ENCODE results near the gene MS4A4E.
A peak's percentile ranks its signal among the peaks of the same experiment; 100 is the strongest.
"Not testable (repeated sequence)": the region's sequence is repeated elsewhere in the genome, so short reads cannot be mapped to it uniquely, and the experiment has no call there.

The MS4A4E gene

GRCh38 chr11:60242740-60243239 lies at the start of gene MS4A4E:
MS4A4E (minus strand) TSS chr11:60243137; CDS start chr11:60230055, 13,082 bp downstream.
- no peak for DNase-seq

- DNase-seq, result no peak
Measured at GRCh38 chr11:60292145-60292544, 49.2 kb upstream of the MS4A4E start.

- DNase-seq, result no peak
Measured at GRCh38 chr11:60288531-60288930, 45.6 kb upstream of the MS4A4E start.

- DNase-seq, result not testable (repeated sequence)
Measured at GRCh38 chr11:60285411-60286126, 42.6 kb upstream of the MS4A4E start.

- DNase-seq, result no peak
Measured at GRCh38 chr11:60282286-60282685, 39.3 kb upstream of the MS4A4E start.

DNA sequence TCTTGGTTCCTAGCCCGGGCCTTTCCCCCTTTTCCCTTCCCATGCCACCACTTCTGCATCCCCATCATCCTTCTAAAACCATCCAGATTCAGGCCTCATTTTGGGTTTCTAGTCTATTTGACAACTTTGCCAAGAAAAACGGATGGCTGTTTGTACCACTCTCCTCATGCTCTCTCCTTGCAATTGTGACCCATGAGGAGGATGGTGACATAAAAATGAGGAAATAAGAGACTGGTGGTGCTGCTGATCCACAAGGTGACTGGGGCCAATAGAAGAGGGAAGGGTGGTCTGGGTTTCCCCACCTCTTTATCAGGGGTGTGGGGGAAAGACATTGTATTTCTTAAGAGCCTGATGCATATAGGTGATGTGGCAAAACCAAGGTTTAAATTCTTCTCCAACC lies 38.5 kb upstream of the MS4A4E start:
- no peak for DNase-seq

GRCh38 chr11:60280412-60280811 lies 37.5 kb upstream of the MS4A4E start, which contains the start of gene MS4A4A:
MS4A4A (plus strand) TSS chr11:60280666; CDS start chr11:60280676, 10 bp downstream.
- no peak for DNase-seq

- DNase-seq, result no peak
Measured at GRCh38 chr11:60274416-60274815, 31.5 kb upstream of the MS4A4E start.

DNA sequence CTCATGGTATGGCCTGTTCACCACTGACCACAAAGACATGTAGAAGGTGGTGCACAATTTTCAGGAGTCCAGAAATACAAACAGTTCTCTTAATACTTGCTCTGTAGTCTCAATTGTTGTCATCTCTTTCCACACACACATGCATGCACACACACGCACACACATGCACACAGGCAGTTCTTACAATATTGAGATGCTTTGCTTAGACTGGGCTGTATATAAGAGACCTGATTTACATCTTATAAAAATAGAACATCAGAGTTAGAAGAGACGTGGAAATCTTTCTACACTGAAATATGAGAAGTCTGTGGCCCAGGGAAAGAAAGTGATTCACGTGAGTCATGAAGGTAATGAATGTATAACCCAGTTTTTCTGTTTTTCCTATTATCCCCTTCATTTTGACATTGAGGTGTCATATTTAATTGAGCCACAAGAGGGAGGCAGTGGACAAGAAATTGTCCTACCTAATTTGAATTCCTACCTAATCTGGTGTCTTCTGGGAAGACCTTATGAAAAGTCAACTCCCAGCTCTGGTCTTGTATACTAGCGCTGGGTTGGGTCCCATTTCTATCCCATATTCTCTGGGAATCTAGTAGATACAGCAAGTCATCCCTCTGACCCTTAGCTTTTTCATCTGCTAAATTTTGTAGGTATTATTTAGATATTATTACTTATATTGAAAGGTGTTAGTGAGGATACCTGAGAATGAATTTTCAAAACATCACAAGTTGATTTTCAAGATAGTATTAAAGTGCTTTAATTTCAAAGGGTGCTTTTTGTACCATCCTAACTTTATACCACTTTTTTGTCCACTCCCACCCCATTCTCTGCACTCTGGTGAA lies 22.7 kb upstream of the MS4A4E start:
- no peak for DNase-seq

- no peak for DNase-seq
Measured at GRCh38 chr11:60264644-60265043, 21.7 kb upstream of the MS4A4E start.

- no peak for DNase-seq
Measured at GRCh38 chr11:60263402-60263801, 20.5 kb upstream of the MS4A4E start.

GRCh38 chr11:60261014-60261413 lies 18.1 kb upstream of the MS4A4E start:
- no peak for DNase-seq

DNA sequence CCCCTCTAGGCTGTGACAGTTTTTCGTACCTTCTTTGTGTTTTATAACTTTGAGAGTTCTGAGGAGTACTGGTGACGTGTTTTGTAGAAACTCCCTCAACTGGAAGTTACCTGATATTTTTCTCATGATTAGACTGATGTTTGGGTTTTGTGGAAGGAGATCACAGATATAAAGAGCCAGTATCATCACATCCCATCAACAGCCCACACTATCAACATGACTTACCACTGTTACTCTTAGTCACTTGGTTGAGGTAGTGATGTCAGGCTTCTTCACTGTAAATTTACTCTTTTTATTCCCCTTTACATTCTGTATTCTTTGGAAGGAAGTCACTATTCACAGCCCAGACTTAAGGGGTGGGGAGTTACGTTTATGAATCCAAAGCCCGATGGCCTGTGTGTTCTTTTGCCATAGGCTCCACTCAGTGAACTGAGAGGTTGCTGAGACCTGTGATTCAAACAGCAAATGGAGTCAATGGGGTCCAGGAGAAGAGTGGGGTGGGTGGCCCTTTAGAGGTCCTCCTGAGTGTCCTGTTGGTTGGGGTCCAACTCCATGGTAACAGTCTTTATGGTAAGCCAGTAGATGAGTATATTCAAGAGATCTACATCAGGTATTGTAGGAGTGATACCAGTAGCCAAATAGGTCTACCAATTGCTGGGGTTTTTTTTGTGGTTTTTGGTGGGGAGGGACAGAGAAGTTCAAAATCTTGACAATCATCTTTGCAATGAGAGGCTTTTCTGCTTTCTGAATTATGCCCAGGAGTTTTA lies 15.2 kb upstream of the MS4A4E start:
- no peak for DNase-seq

DNA sequence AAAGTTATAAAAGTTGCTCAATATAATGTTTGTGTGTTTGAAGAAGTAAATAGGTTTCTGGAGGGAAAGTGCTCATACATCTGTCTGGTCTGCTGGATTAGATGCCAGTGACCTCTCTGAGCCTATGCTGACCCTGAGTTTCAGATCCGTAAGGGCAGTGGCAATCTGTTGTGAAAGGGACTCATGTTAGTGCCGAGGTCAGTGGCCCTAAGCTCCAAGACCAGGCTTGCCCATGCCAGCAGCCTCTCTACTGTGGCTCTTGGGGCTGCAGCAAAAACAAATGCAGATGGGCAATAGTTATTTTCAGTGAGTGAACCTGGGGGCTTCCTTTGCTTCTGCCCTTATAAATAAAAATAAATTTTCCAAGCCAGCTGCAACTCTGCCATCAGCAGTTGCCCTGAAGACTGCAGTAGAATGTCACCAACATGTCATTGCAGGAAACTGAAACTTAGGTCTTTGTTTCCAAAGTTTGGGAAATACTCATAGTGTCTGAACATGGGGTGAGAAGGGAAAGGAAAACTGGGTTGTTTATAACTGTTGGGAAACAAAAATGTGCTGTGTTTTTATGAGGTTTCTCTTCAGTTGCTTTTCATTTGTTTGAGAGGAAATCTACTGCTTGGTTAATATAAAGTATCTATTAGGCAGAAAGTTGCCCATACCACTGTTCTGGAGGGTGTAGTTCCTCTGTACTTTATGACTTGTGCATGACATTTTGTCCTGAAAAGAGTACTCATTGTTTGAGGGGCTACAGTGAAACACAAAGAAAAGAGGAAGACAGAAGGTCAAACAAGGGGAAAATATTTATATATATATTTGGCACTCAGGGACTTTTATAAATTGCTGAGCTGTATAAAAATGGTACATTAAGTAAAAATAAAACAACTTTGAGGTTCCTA lies 9.5 kb upstream of the MS4A4E start:
- DNase-seq, result no peak

DNA sequence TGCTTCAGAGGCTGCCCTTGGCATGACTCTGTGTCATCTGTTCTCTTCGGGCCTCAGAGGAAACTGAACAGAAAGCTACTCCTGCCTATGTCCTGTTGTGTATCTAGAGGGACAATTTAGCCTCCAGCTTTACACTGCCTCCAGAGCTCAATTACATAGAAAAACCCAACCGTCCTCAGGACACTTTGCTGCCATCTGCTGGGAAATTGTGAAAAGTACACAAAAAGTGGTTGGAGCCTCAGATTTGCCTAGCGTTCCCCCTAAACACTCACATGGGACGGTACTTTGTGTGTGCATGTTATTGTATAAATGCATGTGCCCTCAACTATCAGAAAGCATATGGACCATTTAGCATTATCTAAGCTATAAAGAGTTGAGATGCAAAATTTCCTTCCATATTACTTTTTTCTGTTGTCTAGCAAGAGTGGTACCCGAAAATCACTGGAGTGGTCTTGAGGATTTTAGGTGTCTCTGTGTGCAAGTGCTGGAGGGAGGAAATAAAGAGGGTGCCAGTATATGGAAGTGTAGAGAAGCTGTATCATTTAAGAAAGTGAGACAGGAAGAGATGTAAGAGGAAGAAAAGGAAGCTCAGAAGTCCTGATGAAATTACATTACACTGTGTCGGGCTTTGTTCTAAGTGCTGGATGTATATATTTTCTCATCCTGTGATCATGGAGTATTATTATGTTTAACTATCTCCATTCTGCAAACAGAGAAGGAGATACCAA lies 8.7 kb upstream of the MS4A4E start:
- peak; percentile 10 for DNase-seq

GRCh38 chr11:60241786-60242185 lies 1.2 kb downstream of the MS4A4E start:
- DNase-seq, result no peak

DNA sequence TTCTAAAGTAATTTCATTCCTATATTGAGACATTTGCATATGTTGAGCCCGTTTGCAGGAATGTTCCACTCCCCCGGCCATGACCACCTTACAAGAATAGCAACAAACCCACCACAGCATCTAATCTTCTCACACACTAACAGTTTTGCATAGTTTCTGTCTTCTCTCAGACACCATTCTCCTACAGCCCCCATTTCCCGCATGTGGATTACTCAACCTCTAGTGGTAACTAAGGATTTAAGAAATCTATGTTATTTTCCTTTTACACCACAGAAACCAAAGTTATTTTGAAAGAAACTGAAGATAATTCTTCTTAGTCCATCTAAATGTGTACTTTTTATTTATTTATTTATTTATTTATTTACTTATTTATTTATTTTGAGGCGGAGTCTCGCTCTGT lies 2.3 kb downstream of the MS4A4E start:
- DNase-seq, result no peak

DNA sequence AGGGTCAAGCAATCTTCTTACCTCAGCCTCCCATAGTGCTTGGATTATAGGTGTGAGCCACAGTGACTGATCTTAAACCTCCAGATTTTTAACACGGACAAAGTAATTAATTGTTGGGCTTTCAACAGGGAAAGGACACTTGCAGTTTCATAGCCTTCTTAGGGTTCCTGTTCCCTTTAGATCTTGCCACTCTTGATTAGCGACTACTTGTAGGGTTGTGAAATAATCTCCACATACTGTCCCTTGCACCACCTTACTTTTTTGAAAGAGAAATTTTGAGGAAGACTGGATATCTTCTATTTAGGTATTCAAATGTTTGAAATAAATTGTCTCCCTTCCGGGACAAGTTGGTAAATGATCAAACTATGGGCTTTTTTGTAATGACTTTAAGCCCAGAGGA lies 7.6 kb downstream of the MS4A4E start:
- no peak for DNase-seq

DNA sequence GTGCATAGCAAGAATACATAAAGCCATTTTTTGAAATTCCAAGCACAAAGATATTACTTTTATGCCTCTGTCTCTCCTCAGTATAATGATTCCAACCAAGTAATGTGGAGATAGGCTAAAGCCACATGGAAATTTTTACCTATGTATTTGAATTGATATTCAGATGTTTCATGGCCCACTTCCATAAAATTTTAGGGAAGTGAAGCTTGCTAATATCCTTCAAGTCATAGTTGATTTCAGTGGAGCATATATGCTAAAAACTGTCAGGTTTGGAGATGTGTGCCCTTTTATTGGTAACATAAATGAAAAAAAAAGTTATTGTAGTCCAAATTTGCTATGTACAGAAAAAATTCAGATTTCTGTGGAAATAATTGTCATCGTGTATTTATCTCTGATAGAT lies 12.3 kb downstream of the MS4A4E start:
- no peak for DNase-seq

- DNase-seq, result no peak
Measured at GRCh38 chr11:60222141-60222540, 20.8 kb downstream of the MS4A4E start.

GRCh38 chr11:60221692-60222091 lies 21.2 kb downstream of the MS4A4E start:
- DNase-seq, result no peak
